OCI-LY3 (cell line): ENCODE measurements around the gene XPO1.
"Not testable (repeated sequence)": the region's sequence is repeated elsewhere in the genome, so short reads cannot be mapped to it uniquely, and the experiment has no call there.

ENCODE experiments used
- H2AFZ ChIP-seq: fragments of 200-600, 300-600 bp; shearing (Covaris generic); 2 replicates; pipeline ENCODE4 v1.6.0; 2014; ENCODE audit warnings: antibody characterized with exemption, low read depth, low read length
- H3K27ac ChIP-seq: fragments of 200-600, 300-600 bp; sonication (generic); 2 replicates; pipeline ENCODE4 v1.5.1; 2014; ENCODE audit warnings: mild to moderate bottlenecking, low read length, moderate library complexity, mixed read lengths
- H3K27me3 ChIP-seq: fragments of 200-600, 300-600 bp; sonication (generic); 2 replicates; pipeline ENCODE4 v1.6.1; 2014; ENCODE audit warnings: low read depth, low read length, mixed read lengths
- H3K36me3 ChIP-seq: fragments of 200-600, 300-600 bp; sonication (generic); replicated peaks from 2 replicates; pipeline ENCODE3; 2014; ENCODE audit warnings: low read depth, low read length, mixed read lengths
- H3K4me1 ChIP-seq: fragments of 300-600, 200-600 bp; sonication (generic); 2 replicates; pipeline ENCODE4 v1.6.1; 2014; ENCODE audit warnings: low read length, mixed read lengths
- H3K4me2 ChIP-seq: fragments of 200-600, 300-600 bp; sonication (generic); 2 replicates; pipeline ENCODE4 v1.6.1; 2014; ENCODE audit warnings: low read length, mixed read lengths
- H3K4me3 ChIP-seq: fragments of 300-600, 200-600 bp; sonication (generic); 2 replicates; pipeline ENCODE4 v1.5.1; 2014; ENCODE audit warnings: antibody characterized with exemption, mild to moderate bottlenecking, low read length, moderate library complexity
- H3K79me2 ChIP-seq: fragments of 300-600, 200-600 bp; shearing (Covaris generic); 2 replicates; pipeline ENCODE4 v1.6.1; 2014; ENCODE audit warnings: mild to moderate bottlenecking, low read length, mixed read lengths
- H3K9ac ChIP-seq: fragments of 300-600, 200-600 bp; shearing (Covaris generic); 2 replicates; pipeline ENCODE4 v1.6.0; 2014; ENCODE audit warnings: mild to moderate bottlenecking, low read length, moderate library complexity
- H3K9me3 ChIP-seq: fragments of 200-600, 300-600 bp; shearing (Covaris generic); 2 replicates; pipeline ENCODE4 v1.6.1; 2014; ENCODE audit warnings: low read length, mixed read lengths; ENCODE audit not compliant: insufficient read depth
- H4K20me1 ChIP-seq: fragments of 200-600, 300-600 bp; sonication (generic); 2 replicates; pipeline ENCODE4 v1.6.1; 2016; ENCODE audit warnings: low read length, mixed read lengths; ENCODE audit not compliant: insufficient read depth
- EZH2phosphoT487 ChIP-seq: fragments of 200-600 bp; shearing (Covaris generic); IDR thresholded peaks from 2 replicates; pipeline ENCODE4 v1.6.1; 2018; ENCODE audit warnings: antibody characterized with exemption, mixed run types, low read depth
- TF ChIP-seq, protein P1 (sequence below): fragments of 200-600, 300-600 bp; sonication (generic); IDR thresholded peaks from 2 replicates; pipeline ENCODE4 v1.5.1; 2014; ENCODE audit warnings: antibody characterized with exemption, low read length, low read depth

Gene XPO1

DNA sequence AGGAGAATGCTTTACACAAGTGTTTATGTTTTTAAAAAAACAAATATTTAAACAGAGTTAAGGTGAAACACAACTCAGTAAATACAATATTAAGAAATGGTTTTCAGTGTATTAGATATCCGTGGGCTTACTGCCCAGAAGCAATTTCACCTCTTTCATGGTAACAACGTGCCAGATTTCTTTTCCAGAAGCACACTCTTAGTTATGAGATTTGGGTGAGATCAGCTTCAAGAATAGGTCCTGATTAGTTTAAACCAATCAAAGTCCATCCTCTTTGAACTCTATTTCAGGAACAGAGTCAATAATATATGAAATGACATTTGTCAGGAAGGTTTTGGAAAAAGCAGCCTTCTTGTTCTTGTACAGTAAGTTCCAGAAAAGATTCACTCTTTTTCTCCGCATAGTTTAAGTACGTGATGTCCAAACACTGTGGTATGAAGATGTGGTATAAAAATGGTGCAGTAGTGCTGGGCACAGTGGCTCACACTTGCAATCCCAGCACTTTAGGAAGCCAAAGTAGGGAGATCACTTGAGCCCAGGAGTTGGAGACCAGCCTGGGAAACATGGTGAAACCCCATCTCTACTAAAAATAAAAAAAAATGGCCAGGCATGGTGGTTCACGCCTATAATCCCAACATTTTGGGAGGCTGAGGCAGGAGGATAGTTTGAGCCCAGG lies 81.9 kb downstream of the XPO1 start:
- H2AFZ ChIP-seq = no peak overlapping the region
- H3K36me3 ChIP-seq = peaks cover 8% of the 10 kb centered on the region
- H3K79me2 ChIP-seq = peaks cover 100% of the 10 kb centered on the region
- H3K4me1 ChIP-seq = no peaks in the 10 kb centered on the region
- no peak overlapping the region for H3K27ac ChIP-seq
- H3K9me3 ChIP-seq = no peaks in the 10 kb centered on the region
- peaks cover 50% of the 10 kb centered on the region for H4K20me1 ChIP-seq
- no peak overlapping the region for H3K9ac ChIP-seq
- H3K4me2 ChIP-seq = no peak overlapping the region
- H3K27me3 ChIP-seq = no peaks in the 10 kb centered on the region
- TF ChIP-seq EZH2phosphoT487 = no peak
- TF ChIP-seq, protein P1, sequence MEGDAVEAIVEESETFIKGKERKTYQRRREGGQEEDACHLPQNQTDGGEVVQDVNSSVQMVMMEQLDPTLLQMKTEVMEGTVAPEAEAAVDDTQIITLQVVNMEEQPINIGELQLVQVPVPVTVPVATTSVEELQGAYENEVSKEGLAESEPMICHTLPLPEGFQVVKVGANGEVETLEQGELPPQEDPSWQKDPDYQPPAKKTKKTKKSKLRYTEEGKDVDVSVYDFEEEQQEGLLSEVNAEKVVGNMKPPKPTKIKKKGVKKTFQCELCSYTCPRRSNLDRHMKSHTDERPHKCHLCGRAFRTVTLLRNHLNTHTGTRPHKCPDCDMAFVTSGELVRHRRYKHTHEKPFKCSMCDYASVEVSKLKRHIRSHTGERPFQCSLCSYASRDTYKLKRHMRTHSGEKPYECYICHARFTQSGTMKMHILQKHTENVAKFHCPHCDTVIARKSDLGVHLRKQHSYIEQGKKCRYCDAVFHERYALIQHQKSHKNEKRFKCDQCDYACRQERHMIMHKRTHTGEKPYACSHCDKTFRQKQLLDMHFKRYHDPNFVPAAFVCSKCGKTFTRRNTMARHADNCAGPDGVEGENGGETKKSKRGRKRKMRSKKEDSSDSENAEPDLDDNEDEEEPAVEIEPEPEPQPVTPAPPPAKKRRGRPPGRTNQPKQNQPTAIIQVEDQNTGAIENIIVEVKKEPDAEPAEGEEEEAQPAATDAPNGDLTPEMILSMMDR = no peak
- H3K4me3 ChIP-seq = no peak overlapping the region

DNA sequence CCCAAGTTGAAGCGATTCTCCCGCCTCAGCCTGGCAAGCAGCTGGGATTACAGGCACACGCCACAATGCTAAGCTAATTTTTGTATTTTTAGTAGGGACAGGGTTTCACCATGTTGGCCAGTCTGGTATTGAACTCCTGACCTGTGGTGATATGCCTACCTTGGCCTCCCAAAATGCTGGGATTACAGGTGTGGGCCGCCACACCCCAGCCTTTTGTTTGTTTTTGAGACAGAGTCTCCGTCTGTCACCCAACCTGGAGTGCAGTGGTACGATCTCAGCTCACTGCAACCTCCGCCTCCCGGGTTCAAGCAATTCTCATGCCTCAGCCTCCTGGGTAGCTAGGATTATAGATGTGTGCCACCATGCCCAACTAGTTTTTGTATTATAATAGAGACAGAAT lies 83.2 kb downstream of the XPO1 start:
- not testable (repeated sequence) for H3K27me3 ChIP-seq, H3K4me2 ChIP-seq, H3K27ac ChIP-seq, H3K4me3 ChIP-seq, H3K9ac ChIP-seq, H2AFZ ChIP-seq, H3K9me3 ChIP-seq, H3K4me1 ChIP-seq, H3K36me3 ChIP-seq
- Histone ChIP-seq H3K79me2 (peaks cover 100% of the 10 kb centered on the region), H4K20me1 (peaks cover 51% of the 10 kb centered on the region)

DNA sequence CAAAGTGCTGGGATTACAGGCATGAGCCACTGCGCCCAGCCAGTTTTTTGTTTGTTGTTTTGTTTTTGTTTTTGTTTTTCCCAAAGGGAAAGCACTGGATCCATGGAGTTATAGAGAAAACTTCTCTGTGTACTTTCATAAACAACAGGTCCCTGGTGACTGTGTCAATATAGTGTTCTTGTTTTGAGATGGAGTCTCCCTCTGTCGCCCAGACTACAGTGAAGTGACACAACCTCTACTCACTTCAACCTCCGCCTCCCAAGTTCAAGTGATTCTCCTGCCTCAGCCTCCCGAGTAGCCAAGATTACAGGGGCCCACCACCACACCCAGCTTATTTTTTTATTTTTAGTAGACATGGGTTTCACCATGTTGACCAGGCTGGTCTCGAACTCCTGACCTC lies 83.8 kb downstream of the XPO1 start:
- no peaks in the 10 kb centered on the region for H3K27me3 ChIP-seq
- TF ChIP-seq, protein P1 = no peak
- no peak for TF ChIP-seq EZH2phosphoT487
- H3K79me2 ChIP-seq = peaks cover 100% of the 10 kb centered on the region
- no peaks in the 10 kb centered on the region for H3K4me1 ChIP-seq
- no peak overlapping the region for H3K4me2 ChIP-seq
- H3K27ac ChIP-seq = no peak overlapping the region
- H3K9me3 ChIP-seq = no peaks in the 10 kb centered on the region
- no peak overlapping the region for H3K4me3 ChIP-seq
- H4K20me1 ChIP-seq = peaks cover 54% of the 10 kb centered on the region
- H3K36me3 ChIP-seq = peaks cover 3% of the 10 kb centered on the region
- no peak overlapping the region for H2AFZ ChIP-seq
- H3K9ac ChIP-seq = no peak overlapping the region

DNA sequence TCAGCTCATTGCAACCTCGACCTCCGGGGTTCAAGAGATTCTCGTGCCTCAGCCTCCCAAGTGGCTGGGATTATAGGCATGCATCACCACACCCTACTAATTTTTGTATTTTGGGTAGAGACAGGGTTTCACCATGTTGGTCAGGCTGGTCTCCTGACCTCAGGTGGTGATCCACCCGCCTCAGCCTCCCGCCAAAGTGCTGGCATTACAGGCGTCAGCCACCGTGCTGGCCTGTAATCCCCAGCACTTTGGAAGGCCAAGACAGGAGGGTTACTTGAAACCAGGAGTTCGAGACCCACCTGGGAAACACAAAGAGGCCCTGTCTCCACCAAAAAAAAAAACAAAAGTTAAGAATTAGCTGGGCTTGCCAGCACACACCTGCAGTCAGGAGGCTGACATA lies 85.8 kb downstream of the XPO1 start:
- Histone ChIP-seq H3K9ac (no peak overlapping the region), H3K27me3 (no peaks in the 10 kb centered on the region), H3K4me3 (no peak overlapping the region), H4K20me1 (peaks cover 64% of the 10 kb centered on the region), H2AFZ (no peak overlapping the region), H3K4me2 (no peak overlapping the region), H3K36me3 (peaks cover 14% of the 10 kb centered on the region), H3K4me1 (no peaks in the 10 kb centered on the region), H3K79me2 (peaks cover 100% of the 10 kb centered on the region), H3K9me3 (no peaks in the 10 kb centered on the region), H3K27ac (no peak overlapping the region)
- no peak for TF ChIP-seq EZH2phosphoT487
- TF ChIP-seq, protein P1 = no peak
